Breast epithelium (tissue), 4 donors: ENCODE measurements around the gene OR2Z1. TPM values are rescaled to one million over a fixed set of nuclear protein-coding genes. Genes with fewer than 3 reads are reported as not detected.

ENCODE experiments used
- DNase-seq, 2 donors: peaks; one replicate each; pipeline ENCODE4 v3.0.0-alpha.2; 2019; ENCODE audit warnings: low spot score in 2 of 2
- H3K27ac ChIP-seq, 2 donors: fragments of 200-600 bp; sonication (generic) in 1 of 2; one replicate each; pipeline ENCODE4 v1.5.1; 2016 to 2019; ENCODE audit warnings: mild to moderate bottlenecking in 1 of 2
- H3K27me3 ChIP-seq, 2 donors: fragments of 200-600 bp; sonication (generic) in 1 of 2; one replicate each; pipeline versions ENCODE4 v1.5.1 to v1.6.0; 2017 to 2019; ENCODE audit warnings: control low read depth in 1 of 2, mild to moderate bottlenecking in 1 of 2
- H3K36me3 ChIP-seq: fragments of 200-600 bp; one replicate; pipeline ENCODE4 v1.5.1; 2019
- H3K4me1 ChIP-seq, 2 donors: fragments of 200-600 bp; sonication (generic); one replicate each; pipeline ENCODE4 v1.5.1; 2016 to 2019; ENCODE audit warnings: control low read depth in 1 of 2
- H3K4me3 ChIP-seq, 3 donors: fragments of 200-600 bp; sonication (generic); 1 replicate in 2 of 3; 2 replicates in 1 of 3; pipeline ENCODE4 v1.5.1; 2016 to 2019; ENCODE audit warnings: mild to moderate bottlenecking in 3 of 3, moderate library complexity in 2 of 3
- H3K9me3 ChIP-seq, 2 donors: fragments of 200-600 bp; sonication (generic) in 1 of 2; one replicate each; pipeline ENCODE4 v1.5.1; 2016 to 2019; ENCODE audit warnings: control low read depth in 1 of 2
- CTCF ChIP-seq, 3 donors: fragments of 450-650 bp; IDR thresholded peaks; one replicate each; pipeline ENCODE4 v1.5.1; 2016 to 2017; ENCODE audit warnings: antibody characterized with exemption in 3 of 3, mild to moderate bottlenecking in 3 of 3, moderate library complexity in 3 of 3
- POLR2A ChIP-seq: fragments of 450-650 bp; IDR thresholded peaks from one replicate; pipeline ENCODE4 v1.6.1; 2016; ENCODE audit warnings: antibody characterized with exemption, mild to moderate bottlenecking, moderate library complexity
- POLR2AphosphoS5 ChIP-seq, 3 donors: sonication (generic); formaldehyde crosslinking; IDR thresholded peaks; one replicate each; pipeline ENCODE4 v1.6.1; 2017; ENCODE audit warnings: antibody characterized with exemption in 3 of 3
- intact Hi-C: fragments of 100-400 bp; cut with DNase I; formaldehyde crosslinking; loops from one replicate; pipeline ENCODE4 v1.15.1; 2023; ENCODE audit warnings: low total_unique reads
- total RNA-seq, 3 donors: library from RNA; depleted of rRNA; stranded (reverse); fragments of >200 nt; gene quantifications; one replicate each; pipeline ENCODE4 v1.1.0, GENCODE V29; 2016

Gene OR2Z1
- not detected for total RNA-seq

- intact Hi-C loops, result no loop called here
- TF ChIP-seq POLR2AphosphoS5 (IDR thresholded peaks at IDR 0.05) (no peak), POLR2A (no peak), CTCF (IDR thresholded peaks at IDR 0.05) (no peak)
- DNase-seq, result no peak
- H3K9me3 ChIP-seq, result no peaks in the 10 kb centered on the region
- H3K4me1 ChIP-seq, result no peaks in the 10 kb centered on the region
- H3K4me3 ChIP-seq, result no peak within 1 kb of the TSS
- no peak within 1 kb of the TSS for H3K27ac ChIP-seq
- H3K27me3 ChIP-seq, result peaks cover 0 to 9% of the 10 kb centered on the region in 2 donors
- no peaks in the 10 kb centered on the region for H3K36me3 ChIP-seq
Measured at GRCh38 chr19:8721334-8721733, at the start of gene OR2Z1. OR2Z1 (plus strand) TSS chr19:8721634; CDS start chr19:8731029, 9,395 bp downstream.

GRCh38 chr19:8673276-8673891 is 48.0 kb upstream of the OR2Z1 start:
- no peak for DNase-seq
- Histone ChIP-seq H3K4me3 (no peak overlapping the region), H3K9me3 (no peaks in the 10 kb centered on the region), H3K27me3 (no peaks in the 10 kb centered on the region), H3K4me1 (no peaks in the 10 kb centered on the region), H3K36me3 (no peaks in the 10 kb centered on the region), H3K27ac (no peak overlapping the region)
- intact Hi-C loops, result no loop called here
- no peak for TF ChIP-seq POLR2AphosphoS5 (IDR thresholded peaks at IDR 0.05)
- TF ChIP-seq POLR2A, result no peak

- no peaks in the 10 kb centered on the region for H3K9me3 ChIP-seq
- TF ChIP-seq CTCF (IDR thresholded peaks at IDR 0.05), result no peak
- no peak for TF ChIP-seq POLR2A
- TF ChIP-seq POLR2AphosphoS5 (IDR thresholded peaks at IDR 0.05), result no peak
- no peak overlapping the region for H3K4me3 ChIP-seq
- H3K36me3 ChIP-seq, result no peaks in the 10 kb centered on the region
- no peaks in the 10 kb centered on the region for H3K27me3 ChIP-seq
- intact Hi-C loops, result no loop called here
- no peak for DNase-seq
- H3K27ac ChIP-seq, result no peak overlapping the region
- H3K4me1 ChIP-seq, result no peaks in the 10 kb centered on the region
Measured at GRCh38 chr19:8675066-8675465, 46.4 kb upstream of the OR2Z1 start.

GRCh38 chr19:8678244-8678807 is 43.1 kb upstream of the OR2Z1 start:
- Histone ChIP-seq H3K4me1 (no peaks in the 10 kb centered on the region), H3K4me3 (no peak overlapping the region), H3K27me3 (no peaks in the 10 kb centered on the region), H3K36me3 (no peaks in the 10 kb centered on the region), H3K9me3 (peaks cover 7 to 9% of the 10 kb centered on the region in 2 donors), H3K27ac (no peak overlapping the region)
- TF ChIP-seq POLR2AphosphoS5 (IDR thresholded peaks at IDR 0.05) (no peak), CTCF (IDR thresholded peaks at IDR 0.05) (no peak), POLR2A (no peak)
- DNase-seq, result no peak
- intact Hi-C loops, result no loop called here

- H3K27ac ChIP-seq, result no peak overlapping the region
- H3K27me3 ChIP-seq, result peaks cover 0 to 15% of the 10 kb centered on the region in 2 donors
- H3K9me3 ChIP-seq, result peaks cover 7 to 9% of the 10 kb centered on the region in 2 donors
- no peak for DNase-seq
- intact Hi-C loops, result no loop called here
- no peak for TF ChIP-seq CTCF (IDR thresholded peaks at IDR 0.05)
- no peak for TF ChIP-seq POLR2AphosphoS5 (IDR thresholded peaks at IDR 0.05)
- no peak for TF ChIP-seq POLR2A
- no peaks in the 10 kb centered on the region for H3K36me3 ChIP-seq
- no peak overlapping the region for H3K4me3 ChIP-seq
- H3K4me1 ChIP-seq, result no peaks in the 10 kb centered on the region
Measured at GRCh38 chr19:8680676-8681344, 40.6 kb upstream of the OR2Z1 start.
